ENCODE data around the gene CABLES1.
"Not testable (repeated sequence)": the region's sequence is repeated elsewhere in the genome, so short reads cannot be mapped to it uniquely, and the experiment has no call there.

Gene CABLES1

GRCh38 chr18:23241833-23242496, 106.7 kb downstream of the CABLES1 start:
- not testable (repeated sequence) for DNase-seq (ENCODE audit: low read depth)

DNA sequence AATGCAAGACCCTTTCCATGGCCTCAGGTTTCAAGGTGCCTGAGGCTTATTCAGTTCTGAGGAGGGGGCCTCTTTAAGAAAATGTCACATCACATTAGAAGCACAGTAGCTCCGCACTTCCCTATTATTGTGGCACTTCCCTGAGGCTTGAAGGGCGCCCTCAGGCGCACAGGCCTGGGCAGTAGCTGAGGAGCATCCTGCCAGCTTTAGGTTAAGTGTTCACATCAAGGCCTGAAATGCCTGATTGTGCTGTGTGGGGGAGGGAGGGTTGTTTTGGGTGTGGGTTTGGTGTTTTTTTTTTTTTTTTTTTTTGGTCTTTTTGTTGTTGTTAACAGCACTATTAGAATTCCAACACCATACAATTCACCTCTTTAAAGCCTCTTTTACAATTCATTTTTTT, 107.9 kb downstream of the CABLES1 start:
- no peak for DNase-seq (ENCODE audit: low read depth)

DNA sequence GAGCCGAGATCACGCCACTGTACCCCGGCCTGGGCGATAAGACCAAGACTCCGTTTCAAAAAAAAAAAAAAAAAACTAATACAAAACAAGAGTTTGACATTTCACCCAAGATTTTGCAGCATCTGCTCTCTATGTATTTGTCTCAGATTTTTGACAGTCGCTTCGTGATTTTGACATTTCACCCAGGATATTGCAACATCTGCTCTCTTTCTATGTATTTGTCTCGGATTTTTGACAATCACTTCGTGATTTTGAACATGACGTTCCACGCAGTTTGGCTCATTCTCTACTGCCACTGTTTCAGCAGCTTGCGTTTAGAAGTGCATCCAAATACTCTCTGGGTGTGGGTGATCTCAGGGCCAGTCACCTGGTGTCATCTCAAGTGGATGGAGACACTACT, 108.5 kb downstream of the CABLES1 start:
- no peak for DNase-seq (ENCODE audit: low read depth)

DNA sequence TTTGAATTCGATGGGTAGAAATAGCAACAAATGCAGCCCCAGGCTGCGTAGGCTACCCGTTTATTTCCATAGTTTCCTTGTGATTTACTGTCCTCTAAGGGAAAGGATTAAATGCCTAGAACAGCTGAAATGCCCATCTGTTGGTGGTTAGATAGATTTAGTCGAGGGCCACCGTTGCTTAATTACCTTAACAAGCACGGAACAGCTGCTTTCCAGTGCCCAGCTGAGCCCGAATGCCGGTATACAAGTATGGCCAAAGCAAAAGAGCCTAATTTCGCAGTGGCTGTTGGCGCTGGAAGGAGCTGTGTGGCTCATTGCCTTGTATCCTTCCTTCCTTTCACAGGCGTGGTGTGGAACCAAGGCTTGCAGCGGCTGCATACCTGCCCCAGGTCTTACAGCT, 109.1 kb downstream of the CABLES1 start:
- DNase-seq (ENCODE audit: low read depth): no peak

DNA sequence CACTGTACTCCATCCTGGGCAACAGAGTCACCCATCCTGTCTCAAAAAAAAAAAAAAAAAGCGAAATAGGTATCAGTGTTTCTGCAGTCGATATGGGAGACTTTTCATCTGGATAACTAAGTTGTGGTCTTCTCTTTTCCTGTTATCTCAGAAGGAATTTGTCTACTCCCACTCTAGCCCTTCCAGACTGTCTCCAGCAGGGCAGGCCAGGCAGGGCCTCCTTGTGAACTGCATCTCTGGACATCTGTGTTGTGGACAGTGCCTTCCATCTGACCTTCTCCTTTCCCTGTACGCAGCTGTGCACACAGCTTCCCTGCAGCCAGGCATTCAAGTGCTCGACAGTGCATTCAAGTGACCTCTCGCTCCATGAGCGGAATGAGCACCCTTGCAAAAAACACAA, 110.2 kb downstream of the CABLES1 start:
- no peak for DNase-seq (ENCODE audit: low read depth)

- DNase-seq (ENCODE audit: low read depth): no peak
These were observed 112.0 kb downstream of the CABLES1 start for GRCh38 chr18:23247331-23247730.

- DNase-seq (ENCODE audit: low read depth): no peak
These were observed 112.6 kb downstream of the CABLES1 start for GRCh38 chr18:23247896-23248295.

GRCh38 chr18:23248826-23249225, 113.5 kb downstream of the CABLES1 start:
- DNase-seq (ENCODE audit: low read depth): no peak

DNA sequence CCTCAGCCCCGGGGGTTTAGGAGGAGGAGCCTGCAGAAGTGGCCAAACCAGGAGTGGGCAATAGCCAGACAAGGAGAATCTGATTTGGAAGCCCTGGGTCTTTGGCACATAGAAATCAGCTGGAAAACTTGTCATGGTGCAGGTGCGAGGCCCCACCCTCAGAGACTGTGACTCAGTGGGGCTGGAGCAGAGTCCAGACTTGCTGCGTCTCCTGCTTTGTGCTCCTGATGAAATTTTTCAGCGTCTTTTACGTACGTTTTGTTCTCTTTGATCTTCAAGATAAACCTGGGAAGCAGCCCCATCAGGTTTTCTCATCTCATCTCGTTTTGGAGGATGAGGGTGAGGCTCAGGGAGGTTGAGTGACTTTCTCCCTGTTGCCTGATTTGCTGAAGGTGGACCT, 114.1 kb downstream of the CABLES1 start:
- DNase-seq (ENCODE audit: low read depth): no peak

GRCh38 chr18:23250893-23251656, 115.8 kb downstream of the CABLES1 start:
- DNase-seq (ENCODE audit: low read depth): no peak

DNA sequence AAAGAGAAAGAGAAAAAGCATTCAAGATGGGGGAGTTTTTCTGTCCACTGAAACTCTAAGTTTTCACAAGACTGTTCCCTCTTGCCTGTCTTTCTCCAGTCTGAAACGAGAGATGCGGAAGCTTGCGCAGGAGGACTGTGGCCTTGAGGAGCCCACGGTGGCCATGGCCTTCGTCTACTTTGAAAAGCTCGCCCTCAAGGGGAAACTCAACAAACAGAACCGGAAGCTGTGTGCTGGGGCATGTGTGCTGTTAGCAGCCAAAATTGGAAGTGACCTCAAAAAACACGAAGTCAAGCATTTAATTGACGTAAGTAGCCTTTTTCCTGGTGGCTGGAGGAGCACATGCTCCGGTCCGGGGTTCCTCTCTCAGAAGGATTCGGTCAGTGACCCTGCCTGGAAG, 118.3 kb downstream of the CABLES1 start:
- DNase-seq (ENCODE audit: low read depth): no peak

DNA sequence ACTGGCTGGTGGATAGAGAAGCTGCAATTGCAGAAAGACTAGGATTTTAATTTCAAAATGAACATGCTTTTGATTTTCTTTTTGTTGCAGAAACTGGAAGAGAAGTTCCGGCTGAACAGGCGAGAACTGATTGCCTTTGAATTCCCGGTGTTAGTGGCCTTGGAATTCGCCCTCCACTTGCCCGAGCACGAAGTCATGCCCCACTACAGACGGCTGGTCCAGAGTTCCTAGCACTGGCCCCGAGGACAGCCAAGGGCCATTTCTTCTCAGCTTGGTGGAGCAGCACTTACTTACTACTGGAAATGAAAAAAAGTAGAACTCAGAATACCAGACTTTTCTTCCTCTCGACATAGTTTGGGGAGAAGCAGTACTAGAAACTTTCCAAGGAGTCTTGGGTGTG, 121.9 kb downstream of the CABLES1 start:
- no peak for DNase-seq (ENCODE audit: low read depth)

DNA sequence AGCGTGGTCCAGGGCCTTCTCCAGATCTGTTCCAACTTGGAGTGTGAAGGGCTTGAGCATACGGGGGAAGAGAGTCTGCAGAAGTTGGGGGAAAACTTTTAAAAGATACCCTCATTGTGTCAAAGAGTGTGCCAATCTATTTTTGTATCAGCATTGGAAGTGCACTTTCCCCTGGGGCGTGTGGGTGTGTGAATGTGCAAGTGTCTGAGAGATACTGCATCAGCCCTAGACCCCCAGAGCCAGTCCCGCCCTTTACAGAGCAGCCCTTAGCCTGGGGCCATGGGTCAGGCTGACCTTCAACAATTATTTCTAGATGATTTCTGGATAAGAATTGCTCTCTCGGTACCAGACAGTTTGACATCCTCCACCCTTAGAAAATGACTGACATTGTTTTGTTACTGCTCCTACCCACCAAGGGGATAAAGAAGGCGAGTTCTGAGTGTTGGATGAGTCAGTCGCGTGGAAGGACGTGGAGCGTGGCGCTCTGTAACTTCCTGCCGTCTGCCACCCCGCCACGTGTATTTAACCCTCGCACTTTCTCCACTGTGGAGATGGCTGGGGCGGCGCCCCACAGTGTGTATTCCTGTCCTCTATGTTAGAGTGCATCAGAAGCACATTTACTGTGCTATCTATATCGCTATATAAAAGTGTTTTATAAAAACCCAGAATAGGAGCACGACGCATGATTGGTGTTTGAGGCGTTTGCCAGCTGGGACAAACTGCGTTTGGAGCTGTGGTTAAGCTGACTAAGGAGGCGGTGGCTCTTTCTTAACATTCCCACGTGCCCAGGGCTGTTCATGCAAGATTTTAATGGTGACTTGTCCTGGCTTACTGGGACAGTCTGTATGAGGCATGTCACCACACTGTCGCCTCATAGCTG, 122.6 kb downstream of the CABLES1 start:
- DNase-seq (ENCODE audit: low read depth): no peak

GRCh38 chr18:23258566-23259469, 123.5 kb downstream of the CABLES1 start:
- no peak for DNase-seq (ENCODE audit: low read depth)

DNA sequence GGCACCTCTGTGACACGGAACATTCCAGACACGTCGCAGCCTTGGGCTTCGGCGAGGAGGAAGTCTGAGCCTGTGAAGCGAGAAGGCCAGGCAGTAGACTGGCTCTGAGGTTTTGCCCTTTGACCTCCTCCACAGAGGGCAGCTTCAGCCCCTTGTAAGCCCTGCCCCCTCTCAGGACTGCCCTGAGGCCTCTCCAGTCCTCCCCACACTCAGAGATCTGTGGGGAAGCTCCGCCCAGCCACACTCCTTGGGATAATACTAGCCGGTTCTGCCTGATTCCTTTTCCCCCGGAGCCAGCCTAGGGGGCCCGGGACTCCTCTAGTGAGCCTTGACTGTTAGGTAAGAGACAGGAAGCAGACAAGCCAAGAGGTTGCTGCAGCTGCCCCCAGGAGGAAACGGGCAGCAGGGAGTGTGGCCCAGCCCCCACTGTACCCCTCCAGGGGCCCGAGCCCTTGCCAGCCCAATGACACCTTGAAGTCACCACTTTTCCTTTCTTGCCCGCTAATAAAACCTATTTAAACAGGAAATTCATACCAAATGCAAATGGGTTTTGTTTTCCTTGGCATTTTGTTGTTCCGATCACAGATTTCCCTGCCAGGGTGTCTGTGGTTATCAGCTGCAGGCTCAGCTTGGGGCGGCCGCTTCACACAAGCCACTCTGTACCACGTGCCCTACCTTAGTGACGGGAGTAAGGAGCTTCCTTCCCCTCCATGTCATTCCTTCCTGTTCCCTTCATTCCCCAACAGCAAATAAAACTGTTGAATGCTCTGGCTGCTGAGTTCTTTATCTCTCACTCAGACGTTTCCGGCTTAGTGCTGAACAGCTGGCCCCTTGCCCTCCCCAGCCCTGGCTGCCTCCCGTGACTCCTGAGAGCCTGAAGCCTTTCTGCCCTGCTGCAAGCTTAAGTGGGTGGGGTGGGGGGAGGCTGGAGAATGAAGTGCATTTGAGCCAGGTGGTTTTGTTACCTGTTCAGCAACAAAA, 124.7 kb downstream of the CABLES1 start:
- no peak for DNase-seq (ENCODE audit: low read depth)

DNA sequence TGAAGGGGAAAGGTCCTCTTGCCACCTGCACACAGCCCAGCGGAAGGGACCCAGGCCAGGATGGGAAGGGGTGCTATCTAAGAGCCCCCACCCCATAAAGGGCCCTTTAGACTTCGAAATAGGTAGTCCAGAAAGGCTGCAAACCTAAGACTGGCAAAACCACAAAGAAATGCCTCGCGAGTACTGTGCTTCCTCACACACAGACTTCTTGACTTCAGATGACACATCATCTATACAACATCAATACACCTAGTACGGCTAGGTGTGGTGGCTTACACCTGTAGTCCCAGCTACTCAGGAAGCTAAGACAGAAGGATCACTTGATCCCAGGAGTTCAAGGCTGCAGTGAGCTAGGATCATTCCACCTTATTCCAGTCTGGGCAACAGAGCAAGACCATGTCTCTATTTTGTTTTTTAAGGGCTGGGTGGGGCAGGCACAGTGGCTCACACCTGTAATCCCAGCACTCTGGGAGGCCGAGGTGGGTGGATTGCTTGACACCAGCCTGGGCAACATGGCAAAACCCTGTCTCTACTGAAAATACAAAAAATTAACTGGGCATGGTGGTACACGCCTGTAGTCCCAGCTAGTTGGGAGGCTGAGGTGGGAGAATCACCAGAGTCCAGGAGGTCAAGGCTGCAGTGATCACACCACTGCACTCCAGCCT, 125.8 kb downstream of the CABLES1 start:
- no peak for DNase-seq (ENCODE audit: low read depth)

GRCh38 chr18:23263551-23264235, 128.4 kb downstream of the CABLES1 start:
- no peak for DNase-seq (ENCODE audit: low read depth)

DNA sequence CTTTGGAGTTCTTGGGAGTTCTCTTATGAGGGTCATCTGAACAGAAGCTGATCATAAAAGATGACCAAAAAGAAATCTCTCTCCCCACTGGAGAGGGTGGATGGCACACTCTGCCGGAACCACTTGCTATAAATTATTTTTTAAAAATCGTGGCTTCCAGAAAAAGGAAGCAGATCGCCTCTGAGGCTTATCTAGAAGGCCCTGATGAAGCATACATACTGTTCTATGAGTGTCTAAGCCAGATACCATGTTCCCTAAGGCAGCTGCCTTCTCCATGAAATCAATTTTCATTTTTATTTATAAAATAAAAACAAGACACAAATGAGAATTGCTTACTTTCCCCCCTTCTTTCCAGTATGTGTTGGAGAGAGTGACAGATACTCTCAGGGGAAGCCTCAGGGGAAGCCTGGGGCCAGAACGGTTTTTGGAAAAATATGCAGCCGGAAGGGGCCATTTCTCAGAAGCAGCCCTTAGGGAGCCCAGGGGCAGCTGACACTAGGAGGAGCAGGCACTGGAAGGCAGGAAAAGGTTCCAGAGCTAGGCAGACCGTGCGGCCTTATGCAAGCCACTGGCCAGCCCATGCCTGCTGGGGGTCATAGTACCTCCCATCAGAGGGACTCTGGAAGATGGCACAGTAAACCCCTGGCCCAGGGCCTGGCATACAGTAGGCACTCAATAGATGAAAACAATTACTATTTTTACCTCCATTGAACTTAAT, 130.6 kb downstream of the CABLES1 start:
- no peak for DNase-seq (ENCODE audit: low read depth)
